Mononuclear cell (primary cell): Measurements from ENCODE around the gene CORO7. TPM values are rescaled to one million over a fixed set of nuclear protein-coding genes. Genes with fewer than 3 reads are reported as not detected.

Experiments
- H3K27me3 ChIP-seq: 2 replicates; pipeline ENCODE4 v1.6.0; 2011; ENCODE audit warnings: low read length, control low read depth; ENCODE audit not compliant: insufficient read depth
- H3K4me1 ChIP-seq: 2 replicates; pipeline ENCODE4 v1.5.1; 2011; ENCODE audit warnings: mild to moderate bottlenecking, low read length, control low read depth; ENCODE audit not compliant: insufficient read depth
- H3K4me3 ChIP-seq: 2 replicates; pipeline ENCODE4 v1.5.1; 2011; ENCODE audit warnings: mild to moderate bottlenecking, low read length, moderate library complexity
- H3K9me3 ChIP-seq: 2 replicates; pipeline ENCODE4 v1.5.1; 2011; ENCODE audit warnings: low read depth, mild to moderate bottlenecking, control low read depth, low read length
- total RNA-seq: library from RNA; depleted of rRNA; stranded (reverse); fragments of >200 nt; gene quantifications from one replicate; pipeline ENCODE4 v1.2.3, GENCODE V29; 2012

CORO7 gene
- total RNA-seq, 1 donor: 235 TPM

- Histone ChIP-seq H3K4me3 (no peak overlapping the region), H3K4me1 (no peaks in the 10 kb centered on the region), H3K27me3 (no peaks in the 10 kb centered on the region), H3K9me3 (no peaks in the 10 kb centered on the region)
These were observed 30.5 kb downstream of the CORO7 start for GRCh38 chr16:4385789-4386450.

- H3K27me3 ChIP-seq: no peaks in the 10 kb centered on the region
- H3K9me3 ChIP-seq: no peaks in the 10 kb centered on the region
- no peaks in the 10 kb centered on the region for H3K4me1 ChIP-seq
- H3K4me3 ChIP-seq: no peak overlapping the region
These were observed 31.2 kb downstream of the CORO7 start for GRCh38 chr16:4385066-4385788.

- no peaks in the 10 kb centered on the region for H3K27me3 ChIP-seq
- H3K4me3 ChIP-seq: no peak overlapping the region
- H3K9me3 ChIP-seq: no peaks in the 10 kb centered on the region
- no peaks in the 10 kb centered on the region for H3K4me1 ChIP-seq
These were observed 31.9 kb downstream of the CORO7 start for GRCh38 chr16:4384509-4384942.

GRCh38 chr16:4383591-4384444 lies 32.6 kb downstream of the CORO7 start:
- H3K4me1 ChIP-seq: no peaks in the 10 kb centered on the region
- H3K4me3 ChIP-seq: no peak overlapping the region

GRCh38 chr16:4382795-4383357 lies 33.5 kb downstream of the CORO7 start:
- Histone ChIP-seq H3K27me3 (no peaks in the 10 kb centered on the region), H3K4me3 (no peak overlapping the region), H3K9me3 (no peaks in the 10 kb centered on the region)

More at GRCh38 chr16:4383591-4384444, 32.6 kb downstream of the CORO7 start:
- Histone ChIP-seq H3K9me3 (no peaks in the 10 kb centered on the region), H3K27me3 (no peaks in the 10 kb centered on the region)

GRCh38 chr16:4381935-4382794 lies 34.2 kb downstream of the CORO7 start:
- no peaks in the 10 kb centered on the region for H3K9me3 ChIP-seq
- no peaks in the 10 kb centered on the region for H3K27me3 ChIP-seq
- H3K4me3 ChIP-seq: no peak overlapping the region
- no peaks in the 10 kb centered on the region for H3K4me1 ChIP-seq

More at GRCh38 chr16:4382795-4383357, 33.5 kb downstream of the CORO7 start:
- no peaks in the 10 kb centered on the region for H3K4me1 ChIP-seq

- H3K9me3 ChIP-seq: no peaks in the 10 kb centered on the region
- H3K4me1 ChIP-seq: no peaks in the 10 kb centered on the region
- no peak overlapping the region for H3K4me3 ChIP-seq
- H3K27me3 ChIP-seq: no peaks in the 10 kb centered on the region
These were observed 35.1 kb downstream of the CORO7 start for GRCh38 chr16:4381072-4381934.

- Histone ChIP-seq H3K9me3 (no peaks in the 10 kb centered on the region), H3K27me3 (no peaks in the 10 kb centered on the region), H3K4me3 (no peak overlapping the region), H3K4me1 (no peaks in the 10 kb centered on the region)
These were observed 36.0 kb downstream of the CORO7 start for GRCh38 chr16:4380119-4381063.

GRCh38 chr16:4378999-4379690 lies 37.3 kb downstream of the CORO7 start:
- no peaks in the 10 kb centered on the region for H3K27me3 ChIP-seq
- H3K9me3 ChIP-seq: no peaks in the 10 kb centered on the region
- no peaks in the 10 kb centered on the region for H3K4me1 ChIP-seq
- H3K4me3 ChIP-seq: no peak overlapping the region

GRCh38 chr16:4378161-4378666 lies 38.2 kb downstream of the CORO7 start:
- Histone ChIP-seq H3K4me3 (no peak overlapping the region), H3K4me1 (peaks cover 6% of the 10 kb centered on the region), H3K9me3 (no peaks in the 10 kb centered on the region), H3K27me3 (no peaks in the 10 kb centered on the region)

GRCh38 chr16:4377573-4378154 lies 38.7 kb downstream of the CORO7 start:
- no peaks in the 10 kb centered on the region for H3K9me3 ChIP-seq
- no peak overlapping the region for H3K4me3 ChIP-seq
- H3K4me1 ChIP-seq: peaks cover 11% of the 10 kb centered on the region
- H3K27me3 ChIP-seq: no peaks in the 10 kb centered on the region
